ENCODE measurements around the gene ST7L.

DNA sequence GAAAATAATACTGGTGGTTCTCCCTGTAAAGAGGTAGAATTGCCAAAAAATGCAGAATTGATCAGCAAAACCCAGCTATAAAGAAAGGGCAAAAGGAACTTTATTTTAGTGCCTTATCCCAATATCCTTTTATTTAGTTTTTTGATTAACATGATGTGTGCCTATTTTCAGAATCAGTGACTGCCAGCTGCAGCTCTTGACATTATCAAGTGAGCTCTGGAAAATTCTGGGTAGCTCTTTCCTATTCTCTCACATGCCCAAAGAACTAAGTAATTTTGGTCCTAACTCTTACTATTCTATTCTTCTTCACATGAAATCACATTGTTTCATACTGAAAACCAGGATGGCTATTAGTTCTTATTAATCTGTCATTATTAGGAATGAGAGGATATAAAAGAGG is 88.1 kb downstream of the ST7L start:
- TF ChIP-seq, protein P1, sequence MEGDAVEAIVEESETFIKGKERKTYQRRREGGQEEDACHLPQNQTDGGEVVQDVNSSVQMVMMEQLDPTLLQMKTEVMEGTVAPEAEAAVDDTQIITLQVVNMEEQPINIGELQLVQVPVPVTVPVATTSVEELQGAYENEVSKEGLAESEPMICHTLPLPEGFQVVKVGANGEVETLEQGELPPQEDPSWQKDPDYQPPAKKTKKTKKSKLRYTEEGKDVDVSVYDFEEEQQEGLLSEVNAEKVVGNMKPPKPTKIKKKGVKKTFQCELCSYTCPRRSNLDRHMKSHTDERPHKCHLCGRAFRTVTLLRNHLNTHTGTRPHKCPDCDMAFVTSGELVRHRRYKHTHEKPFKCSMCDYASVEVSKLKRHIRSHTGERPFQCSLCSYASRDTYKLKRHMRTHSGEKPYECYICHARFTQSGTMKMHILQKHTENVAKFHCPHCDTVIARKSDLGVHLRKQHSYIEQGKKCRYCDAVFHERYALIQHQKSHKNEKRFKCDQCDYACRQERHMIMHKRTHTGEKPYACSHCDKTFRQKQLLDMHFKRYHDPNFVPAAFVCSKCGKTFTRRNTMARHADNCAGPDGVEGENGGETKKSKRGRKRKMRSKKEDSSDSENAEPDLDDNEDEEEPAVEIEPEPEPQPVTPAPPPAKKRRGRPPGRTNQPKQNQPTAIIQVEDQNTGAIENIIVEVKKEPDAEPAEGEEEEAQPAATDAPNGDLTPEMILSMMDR (IDR thresholded peaks at IDR 0.05): no peak
- TF ChIP-seq POLR2A (IDR thresholded peaks at IDR 0.05): no peak

Data from heart left ventricle (tissue), 13 donors.